VCaP (cell line): Measurements from ENCODE around the gene PRR22.
"Not testable (repeated sequence)": the region's sequence is repeated elsewhere in the genome, so short reads cannot be mapped to it uniquely, and the experiment has no call there.

Source experiments
- H3K27ac ChIP-seq: fragments of 450-650 bp; 2 replicates; pipeline ENCODE4 v1.5.1; 2017
- TF ChIP-seq, protein P1 (sequence below): fragments of 450-650 bp; conservative IDR thresholded peaks from 2 replicates; pipeline ENCODE4 v1.5.1; 2017; ENCODE audit warnings: mild to moderate bottlenecking, moderate library complexity

PRR22 gene

DNA sequence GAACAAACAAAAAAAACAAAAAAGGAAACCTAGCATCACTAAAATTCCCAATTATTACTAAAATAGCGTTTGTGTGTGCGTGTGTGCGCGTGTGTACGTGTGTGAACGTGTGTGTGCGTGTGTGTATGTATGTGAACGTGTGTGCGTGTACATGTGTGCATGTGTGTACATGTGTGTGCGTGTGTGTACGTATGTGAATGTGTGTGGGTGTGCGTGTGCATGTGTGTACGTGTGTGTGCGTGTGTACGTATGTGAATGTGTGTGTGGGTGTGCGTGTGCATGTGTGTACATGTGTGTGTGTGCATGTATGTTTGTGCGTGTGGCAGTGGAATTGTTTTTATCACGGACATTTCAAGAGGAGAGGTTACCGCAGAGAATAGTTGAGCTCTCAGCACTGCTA lies 42.5 kb downstream of the PRR22 start:
- TF ChIP-seq, protein P1, sequence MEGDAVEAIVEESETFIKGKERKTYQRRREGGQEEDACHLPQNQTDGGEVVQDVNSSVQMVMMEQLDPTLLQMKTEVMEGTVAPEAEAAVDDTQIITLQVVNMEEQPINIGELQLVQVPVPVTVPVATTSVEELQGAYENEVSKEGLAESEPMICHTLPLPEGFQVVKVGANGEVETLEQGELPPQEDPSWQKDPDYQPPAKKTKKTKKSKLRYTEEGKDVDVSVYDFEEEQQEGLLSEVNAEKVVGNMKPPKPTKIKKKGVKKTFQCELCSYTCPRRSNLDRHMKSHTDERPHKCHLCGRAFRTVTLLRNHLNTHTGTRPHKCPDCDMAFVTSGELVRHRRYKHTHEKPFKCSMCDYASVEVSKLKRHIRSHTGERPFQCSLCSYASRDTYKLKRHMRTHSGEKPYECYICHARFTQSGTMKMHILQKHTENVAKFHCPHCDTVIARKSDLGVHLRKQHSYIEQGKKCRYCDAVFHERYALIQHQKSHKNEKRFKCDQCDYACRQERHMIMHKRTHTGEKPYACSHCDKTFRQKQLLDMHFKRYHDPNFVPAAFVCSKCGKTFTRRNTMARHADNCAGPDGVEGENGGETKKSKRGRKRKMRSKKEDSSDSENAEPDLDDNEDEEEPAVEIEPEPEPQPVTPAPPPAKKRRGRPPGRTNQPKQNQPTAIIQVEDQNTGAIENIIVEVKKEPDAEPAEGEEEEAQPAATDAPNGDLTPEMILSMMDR = no peak
- no peak overlapping the region for H3K27ac ChIP-seq

DNA sequence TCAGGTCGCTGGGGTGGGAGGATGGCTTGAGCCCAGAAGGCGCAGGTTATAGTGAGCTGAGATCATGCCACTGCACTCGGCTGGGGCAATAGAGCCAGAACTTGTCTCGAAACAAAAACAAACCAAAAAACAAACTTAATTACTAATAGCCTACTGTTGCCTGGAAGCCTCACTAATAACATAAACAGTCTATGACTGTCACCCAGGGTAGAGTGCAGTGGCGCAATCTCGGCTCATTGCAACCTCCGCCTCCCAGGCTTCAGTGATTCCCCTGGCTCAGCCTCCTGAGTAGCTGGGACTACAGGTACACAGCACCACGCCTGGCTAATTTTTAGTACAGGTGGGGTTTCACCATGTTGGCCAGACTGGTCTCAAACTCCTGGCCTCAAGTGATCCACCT lies 46.1 kb downstream of the PRR22 start:
- H3K27ac ChIP-seq = no peak overlapping the region
- TF ChIP-seq, protein P1 = no peak

DNA sequence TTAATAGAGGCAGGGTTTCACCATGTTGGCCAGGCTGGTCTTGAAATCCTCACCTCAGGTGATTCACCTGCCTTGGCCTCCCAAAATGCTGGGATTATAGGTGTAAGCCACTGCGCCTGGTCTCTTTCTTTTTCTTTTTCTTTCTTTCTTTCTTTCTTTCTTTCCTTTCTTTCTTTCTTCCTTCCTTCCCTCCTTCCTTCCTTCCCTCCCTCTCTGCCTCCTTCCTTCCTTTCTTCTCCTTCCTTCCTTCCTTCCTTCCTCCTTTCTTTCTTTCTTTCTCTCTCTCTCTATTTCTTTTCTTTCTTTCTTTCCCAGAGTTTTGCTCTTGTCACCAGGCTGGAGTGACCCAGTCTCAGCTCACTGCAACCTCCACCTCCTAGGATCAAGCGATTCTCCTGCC lies 51.4 kb downstream of the PRR22 start:
- H3K27ac ChIP-seq = not testable (repeated sequence)
